Esophagus squamous epithelium (tissue), 4 donors: ENCODE results near the gene TSPO.

Source experiments
- POLR2A ChIP-seq, 4 donors: fragments of 450-650 bp; IDR thresholded peaks; one replicate each; pipeline ENCODE4 v1.6.1; 2017; ENCODE audit warnings: antibody characterized with exemption in 4 of 4, mild to moderate bottlenecking in 4 of 4, moderate library complexity in 3 of 4
- TF ChIP-seq, protein P1 (sequence below), 6 experiments: fragments of 450-650 bp in 4 of 6; fragments of 200-600 bp in 2 of 6; sonication (generic) in 2 of 6; IDR thresholded peaks; one replicate each; pipeline ENCODE4 v1.5.1; 2016 to 2019; ENCODE audit warnings: antibody characterized with exemption in 6 of 6, mild to moderate bottlenecking in 4 of 6, moderate library complexity in 4 of 6

DNA sequence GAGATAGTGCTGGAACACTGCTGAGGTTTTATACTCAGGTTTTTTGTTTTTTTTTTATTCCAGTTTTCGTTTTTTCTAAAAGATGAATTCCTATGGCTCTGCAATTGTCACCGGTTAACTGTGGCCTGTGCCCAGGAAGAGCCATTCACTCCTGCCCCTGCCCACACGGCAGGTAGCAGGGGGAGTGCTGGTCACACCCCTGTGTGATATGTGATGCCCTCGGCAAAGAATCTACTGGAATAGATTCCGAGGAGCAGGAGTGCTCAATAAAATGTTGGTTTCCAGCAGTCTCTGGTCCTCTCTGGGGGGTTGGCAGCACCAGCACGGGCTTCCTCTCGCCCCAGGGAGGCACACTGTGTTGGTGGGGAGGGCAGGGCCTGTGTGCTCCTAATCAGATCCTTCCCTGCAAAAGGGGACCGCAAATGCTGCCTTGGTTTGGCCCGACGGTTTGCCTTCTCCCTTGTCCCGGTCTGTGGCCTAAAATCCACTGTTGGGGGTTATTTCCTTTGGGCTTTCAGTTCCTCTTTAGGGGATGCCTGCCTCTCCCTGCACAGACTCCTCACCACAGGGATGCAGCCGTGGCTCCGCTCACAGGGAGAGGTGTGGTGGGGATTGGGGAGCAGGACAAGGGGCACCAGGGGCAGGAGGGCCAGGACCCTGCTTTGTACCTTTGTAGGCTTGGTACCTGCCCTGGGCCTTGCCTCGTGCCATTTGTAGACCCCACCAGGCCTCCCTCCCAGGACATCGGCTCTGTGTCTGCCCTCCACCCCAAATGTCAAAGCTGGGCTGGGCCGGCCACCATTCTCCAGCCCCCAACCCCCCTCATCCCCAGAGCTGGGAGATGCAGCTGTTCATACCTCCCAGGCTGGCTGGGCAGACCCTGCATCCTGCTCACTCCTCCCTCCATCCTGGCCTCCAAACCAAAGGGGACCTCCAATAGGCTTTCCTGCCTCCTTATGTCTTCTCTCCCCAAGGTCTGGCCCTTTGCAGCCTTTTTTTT is 21.6 kb upstream of the TSPO start:
- TF ChIP-seq, protein P1, sequence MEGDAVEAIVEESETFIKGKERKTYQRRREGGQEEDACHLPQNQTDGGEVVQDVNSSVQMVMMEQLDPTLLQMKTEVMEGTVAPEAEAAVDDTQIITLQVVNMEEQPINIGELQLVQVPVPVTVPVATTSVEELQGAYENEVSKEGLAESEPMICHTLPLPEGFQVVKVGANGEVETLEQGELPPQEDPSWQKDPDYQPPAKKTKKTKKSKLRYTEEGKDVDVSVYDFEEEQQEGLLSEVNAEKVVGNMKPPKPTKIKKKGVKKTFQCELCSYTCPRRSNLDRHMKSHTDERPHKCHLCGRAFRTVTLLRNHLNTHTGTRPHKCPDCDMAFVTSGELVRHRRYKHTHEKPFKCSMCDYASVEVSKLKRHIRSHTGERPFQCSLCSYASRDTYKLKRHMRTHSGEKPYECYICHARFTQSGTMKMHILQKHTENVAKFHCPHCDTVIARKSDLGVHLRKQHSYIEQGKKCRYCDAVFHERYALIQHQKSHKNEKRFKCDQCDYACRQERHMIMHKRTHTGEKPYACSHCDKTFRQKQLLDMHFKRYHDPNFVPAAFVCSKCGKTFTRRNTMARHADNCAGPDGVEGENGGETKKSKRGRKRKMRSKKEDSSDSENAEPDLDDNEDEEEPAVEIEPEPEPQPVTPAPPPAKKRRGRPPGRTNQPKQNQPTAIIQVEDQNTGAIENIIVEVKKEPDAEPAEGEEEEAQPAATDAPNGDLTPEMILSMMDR (IDR thresholded peaks at IDR 0.05) = no peak
- no peak for TF ChIP-seq POLR2A (IDR thresholded peaks at IDR 0.05)
